Mammary epithelial cell (primary cell): ENCODE measurements around the gene MICAL3.

Experiments used
- EZH2 ChIP-seq: IDR thresholded peaks from 2 replicates; pipeline ENCODE4 v1.6.1; 2012; ENCODE audit warnings: low read length, inconsistent platforms, borderline replicate concordance
- TF ChIP-seq, protein P1 (sequence below), 2 donors: IDR thresholded peaks in 1 of 2; conservative IDR thresholded peaks in 1 of 2; 2 replicates each; pipeline ENCODE4 v1.5.1; 2011 to 2012; ENCODE audit warnings: inconsistent platforms in 2 of 2, low read length in 2 of 2, mild to moderate bottlenecking in 2 of 2, control low read depth in 1 of 2, low read depth in 1 of 2; ENCODE audit not compliant: insufficient read depth in 1 of 2; ENCODE audit errors: extremely low read depth in 1 of 2

DNA sequence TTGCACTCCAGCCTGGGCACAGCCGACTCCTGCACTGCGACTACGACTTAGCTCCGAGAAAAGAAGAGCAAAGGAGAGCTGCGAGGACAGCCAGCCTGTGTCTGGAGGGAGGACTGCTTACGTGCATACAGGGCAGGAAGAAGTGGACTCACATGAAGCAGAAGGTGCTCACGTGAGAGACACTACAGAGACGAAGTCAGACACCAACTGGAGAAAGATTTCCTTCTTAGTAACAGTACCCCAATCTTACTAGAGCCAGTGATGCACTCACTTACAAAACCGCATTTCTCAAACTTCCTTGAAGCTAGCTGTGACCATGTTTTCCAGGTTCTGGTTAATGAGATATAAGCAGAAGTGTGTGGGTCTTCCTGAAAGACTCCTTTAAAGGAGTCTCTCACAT, 67.7 kb downstream of the MICAL3 start:
- TF ChIP-seq, protein P1, sequence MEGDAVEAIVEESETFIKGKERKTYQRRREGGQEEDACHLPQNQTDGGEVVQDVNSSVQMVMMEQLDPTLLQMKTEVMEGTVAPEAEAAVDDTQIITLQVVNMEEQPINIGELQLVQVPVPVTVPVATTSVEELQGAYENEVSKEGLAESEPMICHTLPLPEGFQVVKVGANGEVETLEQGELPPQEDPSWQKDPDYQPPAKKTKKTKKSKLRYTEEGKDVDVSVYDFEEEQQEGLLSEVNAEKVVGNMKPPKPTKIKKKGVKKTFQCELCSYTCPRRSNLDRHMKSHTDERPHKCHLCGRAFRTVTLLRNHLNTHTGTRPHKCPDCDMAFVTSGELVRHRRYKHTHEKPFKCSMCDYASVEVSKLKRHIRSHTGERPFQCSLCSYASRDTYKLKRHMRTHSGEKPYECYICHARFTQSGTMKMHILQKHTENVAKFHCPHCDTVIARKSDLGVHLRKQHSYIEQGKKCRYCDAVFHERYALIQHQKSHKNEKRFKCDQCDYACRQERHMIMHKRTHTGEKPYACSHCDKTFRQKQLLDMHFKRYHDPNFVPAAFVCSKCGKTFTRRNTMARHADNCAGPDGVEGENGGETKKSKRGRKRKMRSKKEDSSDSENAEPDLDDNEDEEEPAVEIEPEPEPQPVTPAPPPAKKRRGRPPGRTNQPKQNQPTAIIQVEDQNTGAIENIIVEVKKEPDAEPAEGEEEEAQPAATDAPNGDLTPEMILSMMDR (conservative IDR thresholded peaks at IDR 0.05 in 1 of 2, IDR thresholded peaks at IDR 0.05 in 1 of 2; ENCODE audit: extremely low read depth in 1 of 2, insufficient read depth in 1 of 2, low read depth in 1 of 2, low read length in 2 of 2) = no peak
- no peak for TF ChIP-seq EZH2
